Left kidney (tissue), 2 donors: ENCODE measurements around the gene F7. TPM values are rescaled to one million over a fixed set of nuclear protein-coding genes. Genes with fewer than 3 reads are reported as not detected.
"Not testable (repeated sequence)": the region's sequence is repeated elsewhere in the genome, so short reads cannot be mapped to it uniquely, and the experiment has no call there.

Experiments used
- DNase-seq: peaks from one replicate; pipeline ENCODE4 v3.0.0-alpha.2; 2013
- polyA plus RNA-seq: library from polyadenylated mRNA; unstranded; fragments of 120-200 nt; gene quantifications from one replicate; pipeline ENCODE4 v1.2.1, GENCODE V29; 2013; ENCODE audit not compliant: insufficient read length

F7 gene
- polyA plus RNA-seq, 1 donor, result 4.3 TPM

GRCh38 chr13:113153810-113154748 lies 48.5 kb downstream of the F7 start:
- DNase-seq, result no peak

GRCh38 chr13:113155201-113155600 lies 49.6 kb downstream of the F7 start:
- no peak for DNase-seq

GRCh38 chr13:113155982-113156655 lies 50.5 kb downstream of the F7 start:
- no peak for DNase-seq

- no peak for DNase-seq
These were observed 51.8 kb downstream of the F7 start for GRCh38 chr13:113157206-113157928.

- no peak for DNase-seq
These were observed 52.5 kb downstream of the F7 start, which contains the start of gene PROZ for GRCh38 chr13:113157929-113158747. Gene PROZ, plus strand, starts transcription at chr13:113158648. Its CDS starts 13 bp downstream, at chr13:113158661.

GRCh38 chr13:113158946-113159345 lies 53.4 kb downstream of the F7 start:
- no peak for DNase-seq

GRCh38 chr13:113159701-113160100 lies 54.1 kb downstream of the F7 start:
- no peak for DNase-seq

- DNase-seq, result no peak
These were observed 55.4 kb downstream of the F7 start for GRCh38 chr13:113160983-113161382.

- no peak for DNase-seq
These were observed 55.8 kb downstream of the F7 start for GRCh38 chr13:113161433-113161832.

- not testable (repeated sequence) for DNase-seq
These were observed 56.4 kb downstream of the F7 start for GRCh38 chr13:113161975-113162374.

- no peak for DNase-seq
These were observed 57.4 kb downstream of the F7 start for GRCh38 chr13:113162783-113163685.

GRCh38 chr13:113164492-113164891 lies 58.9 kb downstream of the F7 start:
- no peak for DNase-seq

- DNase-seq, result no peak
These were observed 60.7 kb downstream of the F7 start for GRCh38 chr13:113166266-113166665.

GRCh38 chr13:113166681-113167080 lies 61.1 kb downstream of the F7 start:
- no peak for DNase-seq

GRCh38 chr13:113167155-113167554 lies 61.6 kb downstream of the F7 start:
- DNase-seq, result no peak

GRCh38 chr13:113167575-113167974 lies 62.0 kb downstream of the F7 start:
- no peak for DNase-seq

GRCh38 chr13:113168211-113168610 lies 62.6 kb downstream of the F7 start:
- DNase-seq, result no peak

GRCh38 chr13:113169277-113170272 lies 64.0 kb downstream of the F7 start:
- DNase-seq, result no peak
